T-helper 17 cell (primary cell): ENCODE measurements around the gene MLEC. TPM values are rescaled to one million over a fixed set of nuclear protein-coding genes. Genes with fewer than 3 reads are reported as not detected.

Experiments
- ATAC-seq: fragments of 150-1000 bp; cut with Tn5 transposase; 2 replicates; pipeline ENCODE4 v1.10.0; 2021; ENCODE audit warnings: mild to moderate bottlenecking, moderate library complexity
- DNase-seq, 3 donors: peaks; one replicate each; pipeline versions ENCODE4 v3.0.0 to v3.0.0-alpha.2; 2020 to 2021
- H3K9me3 ChIP-seq: one replicate; pipeline ENCODE4 v1.7.0; 2013; ENCODE audit warnings: low read length, mild to moderate bottlenecking; ENCODE audit not compliant: control insufficient read depth, poor library complexity, severe bottlenecking
- H3K27ac Mint-ChIP-seq: one replicate; pipeline ENCODE4 v1.8.0; 2022; ENCODE audit warnings: mild to moderate bottlenecking, moderate library complexity, mixed read lengths
- H3K27me3 Mint-ChIP-seq: one replicate; pipeline ENCODE4 v1.8.0; 2022; ENCODE audit warnings: mixed read lengths
- H3K36me3 Mint-ChIP-seq: one replicate; pipeline ENCODE4 v1.8.0; 2022; ENCODE audit warnings: low read depth, mixed read lengths
- H3K4me1 Mint-ChIP-seq: one replicate; pipeline ENCODE4 v1.8.0; 2022; ENCODE audit warnings: mild to moderate bottlenecking, mixed read lengths
- H3K4me3 Mint-ChIP-seq: one replicate; pipeline ENCODE4 v1.8.0; 2022; ENCODE audit warnings: mild to moderate bottlenecking, moderate library complexity, mixed read lengths
- total RNA-seq, 4 donors: library from RNA in 2 of 4; stranded (reverse) in 2 of 4; gene quantifications; one replicate each; pipeline ENCODE4 v1.2.3 and lab custom pipeline; 2022 to 2026

Gene MLEC
- total RNA-seq, 2 donors from 2014 or later: 21.8 to 31.0 TPM

DNA sequence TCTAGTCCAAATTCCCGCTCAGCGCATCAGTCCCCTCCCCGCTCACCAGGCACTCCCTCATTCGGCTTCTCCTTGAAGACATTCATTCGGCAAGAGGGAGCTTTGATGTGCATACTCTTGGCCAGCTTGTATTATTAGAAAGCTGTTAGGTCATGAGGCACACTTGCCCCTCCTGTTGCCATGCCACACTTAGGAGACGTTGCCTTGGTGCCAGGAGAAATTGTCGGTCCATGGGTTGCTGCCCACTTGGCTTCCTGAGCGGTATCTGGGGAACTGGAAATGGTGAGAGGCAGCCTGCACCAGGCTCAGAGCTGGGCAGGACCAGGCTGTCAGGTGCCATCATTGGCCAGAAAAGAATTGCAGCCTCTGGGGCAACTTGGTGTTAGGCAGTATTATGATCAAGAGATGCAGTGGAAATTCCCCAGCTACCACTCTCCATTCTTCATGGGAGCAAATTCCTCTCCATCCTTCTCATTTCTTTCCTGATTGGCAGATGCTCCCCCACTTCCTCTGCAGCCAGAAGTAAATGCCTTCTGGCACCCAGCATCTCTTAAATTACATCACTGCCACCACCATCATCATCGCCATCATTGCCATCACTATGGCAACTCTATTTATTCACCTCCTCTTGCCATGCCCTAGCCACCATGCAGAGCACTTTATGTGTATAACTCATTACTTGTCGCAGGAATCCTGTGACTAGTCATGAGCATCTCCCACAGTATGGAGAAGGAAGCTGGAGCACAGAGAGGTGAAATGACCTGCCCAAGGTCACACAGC lies 34.1 kb upstream of the MLEC start:
- no peak for DNase-seq
- H3K4me3 Mint-ChIP-seq: no peak overlapping the region
- no peak for ATAC-seq
- H3K36me3 Mint-ChIP-seq: peaks cover 3% of the 10 kb centered on the region
- H3K4me1 Mint-ChIP-seq: peaks cover 9% of the 10 kb centered on the region
- no peaks in the 10 kb centered on the region for H3K9me3 ChIP-seq
- H3K27me3 Mint-ChIP-seq: peaks cover 77% of the 10 kb centered on the region
- no peak overlapping the region for H3K27ac Mint-ChIP-seq

DNA sequence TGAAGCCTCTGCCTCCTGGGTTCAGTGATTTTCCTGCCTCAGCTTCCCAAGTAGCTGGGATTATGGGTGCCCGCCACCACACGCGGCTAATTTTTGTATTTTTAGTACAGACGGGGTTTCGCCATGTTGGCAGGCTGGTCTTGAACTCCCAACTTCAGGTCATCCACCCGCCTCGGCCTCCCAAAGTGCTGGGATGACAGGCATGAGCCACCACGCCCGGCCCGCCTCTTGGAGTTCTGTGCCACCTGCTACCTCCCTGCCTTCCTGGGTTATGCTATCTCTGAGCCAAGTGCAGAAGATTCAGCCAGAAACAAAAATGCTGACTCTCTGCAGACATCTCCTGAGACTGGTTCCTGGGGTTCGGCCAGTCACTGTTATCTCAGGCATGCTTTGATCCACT lies 33.3 kb upstream of the MLEC start:
- no peak for ATAC-seq
- no peak overlapping the region for H3K27ac Mint-ChIP-seq

DNA sequence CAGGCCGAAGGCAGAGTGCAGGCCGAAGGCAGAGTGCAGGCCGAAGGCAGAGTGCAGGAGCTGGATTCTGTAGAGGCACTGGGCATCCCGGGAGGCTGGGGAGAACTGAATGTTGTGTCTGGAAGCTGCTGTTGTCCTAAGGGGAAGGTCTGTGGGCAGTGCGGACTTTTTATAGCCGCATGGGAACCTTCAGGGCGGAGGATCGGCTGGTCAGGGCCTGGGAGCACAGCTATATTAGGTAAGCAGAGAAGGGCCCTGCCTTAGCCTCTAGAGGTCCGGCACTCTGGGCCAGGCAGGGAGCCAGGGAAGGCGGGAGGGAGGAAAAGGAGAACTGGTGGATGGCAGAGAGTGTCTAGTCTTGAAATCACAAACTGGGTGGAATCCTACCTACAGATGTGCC lies 32.3 kb upstream of the MLEC start:
- Mint-ChIP-seq H3K4me3 (no peak overlapping the region), H3K27me3 (peaks cover 74% of the 10 kb centered on the region), H3K27ac (no peak overlapping the region), H3K4me1 (peaks cover 6% of the 10 kb centered on the region), H3K36me3 (peaks cover 5% of the 10 kb centered on the region)
- DNase-seq: no peak
- H3K9me3 ChIP-seq: no peaks in the 10 kb centered on the region
- ATAC-seq: no peak

More for the DNA sequence above, 33.3 kb upstream of the MLEC start:
- no peak for DNase-seq
- H3K4me3 Mint-ChIP-seq: no peak overlapping the region
- H3K27me3 Mint-ChIP-seq: peaks cover 73% of the 10 kb centered on the region
- H3K36me3 Mint-ChIP-seq: peaks cover 3% of the 10 kb centered on the region
- no peaks in the 10 kb centered on the region for H3K9me3 ChIP-seq
- peaks cover 9% of the 10 kb centered on the region for H3K4me1 Mint-ChIP-seq

DNA sequence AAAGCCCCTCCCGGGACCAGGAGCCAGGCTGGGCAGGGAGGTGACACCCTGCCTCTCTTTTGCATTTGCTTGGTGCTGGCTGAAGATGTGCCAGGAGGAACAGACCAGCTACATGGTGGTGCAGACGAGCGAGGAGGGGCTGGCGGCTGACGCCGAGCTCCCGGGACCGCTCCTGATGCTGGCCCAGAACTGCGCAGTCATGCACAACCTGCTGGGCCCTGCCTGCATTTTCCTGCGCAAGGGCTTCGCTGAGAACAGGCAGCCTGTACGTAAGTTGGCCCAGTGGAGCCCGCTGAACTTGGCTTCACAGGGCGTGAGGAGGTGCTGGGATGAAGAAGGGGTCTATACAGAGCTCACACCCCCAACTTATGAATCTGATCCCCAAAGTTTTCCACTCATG lies 30.9 kb upstream of the MLEC start:
- Mint-ChIP-seq H3K4me1 (peaks cover 6% of the 10 kb centered on the region), H3K4me3 (no peak overlapping the region), H3K27me3 (peaks cover 63% of the 10 kb centered on the region), H3K27ac (no peak overlapping the region), H3K36me3 (peaks cover 5% of the 10 kb centered on the region)
- ATAC-seq (no peak), DNase-seq (no peak)
- H3K9me3 ChIP-seq: no peaks in the 10 kb centered on the region

DNA sequence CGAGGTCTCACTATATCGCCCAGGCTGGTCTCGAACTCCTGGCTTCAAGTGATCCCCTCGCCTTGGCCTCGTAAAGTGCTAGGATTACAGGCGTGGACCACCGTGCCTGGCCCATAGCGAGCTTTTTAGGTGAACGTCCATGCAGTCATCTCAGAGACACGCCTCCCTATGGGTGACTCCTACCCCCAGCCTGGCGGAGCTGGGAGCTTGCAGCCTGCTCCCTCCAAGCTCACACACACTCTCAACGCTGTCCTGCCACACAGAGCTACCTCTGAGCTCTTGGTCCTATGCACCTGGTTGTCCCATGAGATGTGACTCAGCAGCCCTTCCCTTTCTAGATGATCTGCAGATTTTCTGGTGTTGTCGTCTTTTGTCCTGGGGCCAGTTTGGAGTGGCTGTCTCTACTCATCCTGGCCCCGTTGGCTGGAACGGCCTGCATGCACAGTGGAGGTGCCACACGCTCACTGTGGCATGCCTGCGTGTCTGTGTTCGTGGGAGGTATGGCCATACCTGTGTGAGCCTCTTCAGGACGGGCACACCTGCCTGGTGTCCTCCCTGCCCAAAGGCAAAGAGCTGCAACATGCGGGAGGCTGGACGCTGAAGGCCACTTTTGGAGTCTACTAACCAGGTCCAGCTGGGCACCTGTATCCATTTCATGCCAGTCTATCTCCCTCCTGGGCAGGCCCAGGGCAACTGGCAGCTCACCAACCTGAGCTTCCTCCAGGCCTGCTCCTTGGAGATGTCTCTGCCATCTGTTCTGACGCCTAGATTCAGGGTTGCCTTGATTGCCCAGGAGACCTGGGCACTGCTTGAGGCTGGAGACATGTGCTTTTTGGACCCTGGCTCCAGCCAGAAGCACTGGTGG lies 28.4 kb upstream of the MLEC start:
- peaks cover 38% of the 10 kb centered on the region for H3K27me3 Mint-ChIP-seq
- ATAC-seq: no peak
- peaks cover 4% of the 10 kb centered on the region for H3K36me3 Mint-ChIP-seq
- H3K9me3 ChIP-seq: no peaks in the 10 kb centered on the region
- DNase-seq: no peak
- H3K4me1 Mint-ChIP-seq: peaks cover 4% of the 10 kb centered on the region
- peak overlapping the region; percentile 29 for H3K27ac Mint-ChIP-seq
- no peak overlapping the region for H3K4me3 Mint-ChIP-seq

DNA sequence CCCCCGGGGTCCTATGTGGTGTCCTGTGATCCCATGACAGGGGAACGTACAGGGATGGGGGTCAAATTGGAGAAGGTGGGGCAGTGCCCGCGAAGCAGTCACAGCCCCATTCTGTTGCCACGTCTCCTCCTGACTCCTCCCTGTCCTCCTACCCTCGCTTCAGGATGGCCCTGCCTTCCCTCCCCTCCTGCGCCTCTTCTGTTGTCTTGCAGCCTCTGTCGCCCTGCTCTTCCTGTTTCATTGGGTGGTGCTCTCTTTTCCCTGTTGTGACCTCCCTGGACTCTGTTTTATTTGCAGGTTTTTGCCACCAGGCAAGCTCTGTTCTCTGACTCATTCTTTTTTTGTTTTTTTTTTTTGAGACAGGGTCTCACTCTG lies 27.8 kb upstream of the MLEC start:
- no peak overlapping the region for H3K4me3 Mint-ChIP-seq
- H3K9me3 ChIP-seq: no peaks in the 10 kb centered on the region
- no peak for ATAC-seq
- H3K27ac Mint-ChIP-seq: no peak overlapping the region
- H3K4me1 Mint-ChIP-seq: peaks cover 4% of the 10 kb centered on the region
- peaks cover 38% of the 10 kb centered on the region for H3K27me3 Mint-ChIP-seq
- DNase-seq: no peak
- peaks cover 4% of the 10 kb centered on the region for H3K36me3 Mint-ChIP-seq

DNA sequence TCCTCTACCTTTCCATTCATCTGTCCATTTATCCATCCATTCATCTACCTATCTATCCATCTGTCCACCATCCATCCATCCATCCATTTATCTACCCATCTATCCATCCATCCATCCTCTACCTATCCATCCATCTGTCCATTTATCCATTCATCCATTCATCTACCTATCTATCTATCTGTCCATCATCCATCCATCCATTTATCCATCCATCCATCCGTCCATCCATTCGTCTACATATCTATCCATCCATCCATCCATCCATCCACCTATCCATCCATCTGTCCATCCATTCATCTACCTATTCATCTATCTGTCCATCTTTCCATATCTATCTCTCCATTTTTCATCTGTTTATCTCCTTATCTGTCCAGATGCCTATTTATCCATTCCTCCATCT lies 25.5 kb upstream of the MLEC start:
- Mint-ChIP-seq H3K4me3 (no peak overlapping the region), H3K36me3 (peaks cover 4% of the 10 kb centered on the region), H3K27me3 (peaks cover 33% of the 10 kb centered on the region), H3K4me1 (peaks cover 4% of the 10 kb centered on the region), H3K27ac (no peak overlapping the region)
- no peaks in the 10 kb centered on the region for H3K9me3 ChIP-seq
- ATAC-seq (no peak), DNase-seq (no peak)

DNA sequence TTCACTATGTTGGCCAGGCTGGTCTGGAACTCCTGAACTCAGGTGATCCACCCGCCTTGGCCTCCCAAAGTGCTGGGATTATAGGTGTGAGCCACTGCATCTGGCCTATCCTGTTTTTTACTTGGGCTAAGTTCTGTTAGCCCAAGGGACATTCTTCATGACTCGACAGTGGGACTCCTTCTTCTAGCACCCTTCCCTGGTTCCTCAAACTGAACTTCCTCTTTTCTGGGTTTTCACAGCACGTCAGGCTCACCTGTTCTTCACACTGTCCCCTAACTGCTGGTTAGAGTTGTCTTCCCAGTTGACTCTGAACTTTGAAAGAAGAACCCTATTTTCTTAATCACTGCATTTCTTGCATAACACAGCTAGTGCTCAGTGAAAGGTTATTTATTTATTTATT lies 24.1 kb upstream of the MLEC start:
- no peak for DNase-seq
- Mint-ChIP-seq H3K27ac (no peak overlapping the region), H3K4me3 (no peak overlapping the region), H3K27me3 (peaks cover 38% of the 10 kb centered on the region), H3K36me3 (peaks cover 4% of the 10 kb centered on the region), H3K4me1 (peaks cover 4% of the 10 kb centered on the region)
- no peaks in the 10 kb centered on the region for H3K9me3 ChIP-seq
- peak; percentile 59 for ATAC-seq

DNA sequence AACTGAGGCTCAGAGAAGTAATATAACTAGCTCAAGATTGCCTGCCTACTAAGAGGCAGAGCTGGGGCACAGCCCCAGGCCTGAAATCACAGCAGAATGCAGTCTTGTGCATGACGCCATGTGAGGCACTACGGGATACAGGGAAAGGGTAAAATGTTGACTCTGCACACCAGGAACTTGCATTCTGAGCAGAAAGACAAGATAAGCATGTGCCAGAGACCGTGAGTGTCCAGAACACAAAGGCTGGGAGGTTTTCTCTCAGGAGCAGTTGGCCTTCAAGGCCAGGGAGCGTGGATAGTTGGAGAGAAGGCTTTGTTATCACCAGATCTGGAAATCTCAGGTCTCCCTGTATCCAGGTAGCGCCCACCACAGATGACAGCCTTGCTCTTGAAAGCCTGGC lies 23.2 kb upstream of the MLEC start:
- Mint-ChIP-seq H3K4me3 (no peak overlapping the region), H3K27ac (no peak overlapping the region), H3K36me3 (peaks cover 4% of the 10 kb centered on the region), H3K27me3 (peaks cover 40% of the 10 kb centered on the region), H3K4me1 (peaks cover 4% of the 10 kb centered on the region)
- DNase-seq (no peak), ATAC-seq (no peak)
- H3K9me3 ChIP-seq: no peaks in the 10 kb centered on the region

DNA sequence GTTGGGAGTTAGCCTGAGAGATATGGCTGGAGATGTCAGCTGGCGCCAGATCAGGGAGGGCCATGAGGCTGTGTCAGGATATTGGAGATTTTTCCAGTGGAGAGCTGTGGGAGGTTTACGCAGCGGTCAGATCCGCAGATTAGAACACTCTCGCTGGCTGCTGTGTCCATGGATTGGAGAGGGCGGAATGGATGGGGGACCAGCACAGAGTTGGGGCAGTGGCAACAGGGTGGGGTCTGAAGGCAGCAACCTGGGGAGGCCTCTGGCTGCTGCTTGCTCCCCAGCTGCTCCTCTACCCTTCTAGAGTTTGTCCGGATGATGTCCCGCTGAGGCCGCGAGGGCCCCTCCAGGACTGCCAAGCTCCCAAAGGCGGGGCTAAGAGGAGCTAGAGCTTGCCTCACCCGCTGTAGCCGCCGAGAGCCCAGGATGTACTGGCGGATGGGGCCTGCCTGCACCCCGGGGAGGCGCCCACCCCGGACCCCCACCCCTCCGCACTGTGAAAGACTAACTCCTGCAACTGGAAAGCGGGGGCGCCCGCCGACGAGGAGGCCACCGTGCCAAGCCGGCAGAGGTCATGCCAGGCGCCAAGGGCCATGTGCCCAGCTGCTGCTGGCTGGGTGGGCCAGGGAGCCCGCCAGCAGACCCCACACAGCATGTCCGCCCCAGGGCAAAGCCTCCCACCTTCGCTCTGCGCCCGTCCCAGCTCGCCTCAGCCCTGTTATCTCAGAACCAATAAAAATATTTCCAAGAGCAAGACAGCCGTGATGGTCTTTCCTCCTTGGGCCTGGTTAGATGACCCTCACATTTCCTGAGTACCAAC lies 20.2 kb upstream of the MLEC start:
- ATAC-seq (no peak), DNase-seq (no peak)
- Mint-ChIP-seq H3K4me1 (no peaks in the 10 kb centered on the region), H3K4me3 (no peak overlapping the region), H3K27ac (no peak overlapping the region), H3K27me3 (peaks cover 37% of the 10 kb centered on the region), H3K36me3 (peaks cover 2% of the 10 kb centered on the region)
- H3K9me3 ChIP-seq: no peaks in the 10 kb centered on the region

DNA sequence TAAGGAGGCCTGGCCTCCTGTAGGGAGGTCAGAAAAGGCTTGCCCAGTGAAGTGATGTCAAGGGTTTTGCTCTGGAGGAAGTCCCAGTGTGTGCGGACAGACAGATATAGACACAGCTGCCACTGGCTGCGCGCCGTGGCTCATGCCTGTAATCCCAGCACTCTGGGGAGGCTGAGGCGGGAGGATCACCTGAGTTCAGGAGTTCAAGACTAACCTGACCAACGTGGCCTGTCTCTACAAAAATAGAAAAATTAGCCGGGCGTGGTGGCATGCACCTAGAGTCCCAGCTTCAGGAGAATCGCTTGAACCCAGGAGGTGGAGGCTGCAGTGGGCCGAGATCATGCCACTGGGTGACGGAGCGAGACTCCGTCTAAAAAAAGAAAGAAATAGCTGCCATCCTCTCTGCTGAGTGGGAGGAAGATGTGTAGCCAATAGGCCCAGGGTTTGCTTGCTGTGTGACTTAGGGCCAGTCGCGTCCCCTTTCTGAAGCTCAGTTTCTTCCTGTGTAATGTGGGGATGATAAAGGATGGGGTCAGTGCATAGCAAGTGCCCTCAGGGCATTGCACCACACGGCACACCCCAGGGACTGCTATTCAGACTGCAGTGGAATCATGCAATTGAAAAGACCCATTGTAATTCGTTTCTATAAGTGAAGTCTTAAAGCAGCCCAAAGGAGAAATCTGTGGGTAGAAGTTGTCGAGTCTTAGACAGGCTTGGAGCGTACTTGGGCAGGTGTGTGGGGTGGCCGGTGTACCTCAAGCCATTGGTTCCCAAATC lies 18.7 kb upstream of the MLEC start:
- no peak for DNase-seq

DNA sequence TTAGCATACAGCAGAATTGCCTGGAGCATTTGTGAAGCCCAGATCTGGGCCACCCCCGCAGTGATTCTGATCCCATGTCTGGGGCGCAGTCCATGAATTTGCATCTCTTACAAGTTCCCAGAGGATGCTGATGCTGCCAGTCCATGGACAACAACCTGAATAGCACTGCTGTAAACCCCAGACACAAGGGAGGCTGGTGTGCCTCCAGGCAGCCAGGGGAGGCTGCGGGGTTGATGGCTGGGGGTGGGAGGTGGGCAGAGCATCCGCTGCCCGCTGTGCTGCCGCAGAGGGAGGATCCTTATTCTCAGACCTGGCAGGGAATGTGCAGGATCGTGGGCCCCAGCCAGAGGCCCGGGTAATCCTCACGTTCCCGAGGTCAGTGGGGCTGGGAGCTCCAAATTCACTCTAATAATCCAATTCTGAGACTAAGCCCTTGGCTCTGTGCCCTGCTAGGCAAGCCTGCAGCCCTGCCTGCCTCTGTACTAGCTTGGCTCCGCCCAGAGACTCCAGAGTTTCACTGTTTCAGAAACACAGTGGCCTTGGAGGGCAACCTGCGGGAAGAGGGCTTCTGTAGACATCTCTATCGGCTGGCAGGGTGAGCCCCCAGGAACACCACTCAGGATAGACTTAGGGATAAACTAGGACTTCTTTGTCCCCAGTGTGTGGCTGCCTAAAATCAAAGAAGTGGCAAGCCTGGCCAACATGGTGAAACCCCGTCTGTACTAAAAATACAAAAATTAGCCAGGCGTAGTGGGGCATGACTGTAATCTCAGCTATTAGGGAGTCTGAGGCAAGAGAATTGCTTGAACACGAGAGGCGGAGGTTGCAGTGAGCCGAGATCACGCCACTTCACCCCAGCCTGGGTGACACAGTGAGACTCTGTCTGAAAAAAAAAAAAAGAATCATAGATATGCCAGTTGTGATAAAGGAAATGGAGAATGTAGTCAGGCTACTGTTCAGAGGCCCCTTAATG lies 17.8 kb upstream of the MLEC start:
- DNase-seq (no peak), ATAC-seq (peak; percentile 56)
- Mint-ChIP-seq H3K4me3 (no peak overlapping the region), H3K27me3 (peaks cover 31% of the 10 kb centered on the region), H3K27ac (no peak overlapping the region), H3K36me3 (no peaks in the 10 kb centered on the region), H3K4me1 (no peaks in the 10 kb centered on the region)
- no peaks in the 10 kb centered on the region for H3K9me3 ChIP-seq

More for the DNA sequence above, 18.7 kb upstream of the MLEC start:
- ATAC-seq: no peak
- Mint-ChIP-seq H3K27ac (peak overlapping the region; percentile 45), H3K4me1 (no peaks in the 10 kb centered on the region), H3K36me3 (no peaks in the 10 kb centered on the region), H3K4me3 (no peak overlapping the region), H3K27me3 (peaks cover 37% of the 10 kb centered on the region)
- H3K9me3 ChIP-seq: no peaks in the 10 kb centered on the region
